ENCODE data around the gene VPS36. TPM values are rescaled to one million over a fixed set of nuclear protein-coding genes. Genes with fewer than 3 reads are reported as not detected.
A peak's percentile ranks its signal among the peaks of the same experiment; 100 is the strongest.

The VPS36 gene
- total and polyA plus RNA-seq, 4 donors = 10.1 to 34.6 (median 26.2) TPM

GRCh38 chr13:52371736-52372247, 78.6 kb downstream of the VPS36 start:
- Histone ChIP-seq H3K27me3 (ENCODE audit: control insufficient read depth in 4 of 4, insufficient read depth in 4 of 4, low read length in 3 of 4) (no peaks in the 10 kb centered on the region), H3K4me1 (ENCODE audit: control insufficient read depth in 4 of 4, insufficient read depth in 4 of 4, low read length in 3 of 4) (peaks cover 6 to 16% (median 10%) of the 10 kb centered on the region in 4 donors), H3K9me3 (ENCODE audit: control insufficient read depth in 4 of 4, low read length in 3 of 4) (no peaks in the 10 kb centered on the region), H3K9ac (ENCODE audit: low read depth in 1 of 2, low read length in 2 of 2) (no peak overlapping the region), H3K4me3 (ENCODE audit: low read depth in 1 of 3, low read length in 3 of 3) (no peak overlapping the region), H3K27ac (ENCODE audit: low read depth in 1 of 2, low read length in 2 of 2) (no peak overlapping the region), H3K36me3 (ENCODE audit: control insufficient read depth in 4 of 4, insufficient read depth in 3 of 4, low read depth in 1 of 4, low read length in 3 of 4) (no peaks in the 10 kb centered on the region)
- 77% methylated on average over 3 of the region's 3 CpGs for WGBS
- no peak for TF ChIP-seq FOXA2 (IDR thresholded peaks at IDR 0.05)
- no peak for TF ChIP-seq REST (IDR thresholded peaks at IDR 0.05)
- no peak for TF ChIP-seq FOXA1 (IDR thresholded peaks at IDR 0.05)
- TF ChIP-seq RXRA (IDR thresholded peaks at IDR 0.05) = no peak
- peak; percentile 36 for TF ChIP-seq NR2F2 (IDR thresholded peaks at IDR 0.05)
- TF ChIP-seq TAF1 (conservative IDR thresholded peaks at IDR 0.05) = no peak
- DNase-seq (ENCODE audit: low spot score) = no peak

GRCh38 chr13:52366291-52366690, 84.1 kb downstream of the VPS36 start:
- Histone ChIP-seq H3K4me3 (ENCODE audit: low read depth in 1 of 3, low read length in 3 of 3) (no peak overlapping the region), H3K9ac (ENCODE audit: low read depth in 1 of 2, low read length in 2 of 2) (no peak overlapping the region), H3K27ac (ENCODE audit: low read depth in 1 of 2, low read length in 2 of 2) (no peak overlapping the region), H3K4me1 (ENCODE audit: control insufficient read depth in 4 of 4, insufficient read depth in 4 of 4, low read length in 3 of 4) (no peaks in the 10 kb centered on the region), H3K27me3 (ENCODE audit: control insufficient read depth in 4 of 4, insufficient read depth in 4 of 4, low read length in 3 of 4) (no peaks in the 10 kb centered on the region), H3K36me3 (ENCODE audit: control insufficient read depth in 4 of 4, insufficient read depth in 3 of 4, low read depth in 1 of 4, low read length in 3 of 4) (no peaks in the 10 kb centered on the region), H3K9me3 (ENCODE audit: control insufficient read depth in 4 of 4, low read length in 3 of 4) (no peaks in the 10 kb centered on the region)
- WGBS = 89% methylated on average over 4 of the region's 4 CpGs
- TF ChIP-seq EGR1 (IDR thresholded peaks at IDR 0.05; ENCODE audit: low read depth in 2 of 2) (no peak), ZBTB33 (IDR thresholded peaks at IDR 0.05) (no peak), YY1 (IDR thresholded peaks at IDR 0.05) (no peak)
- DNase-seq (ENCODE audit: low spot score) = no peak

Small RNA genes lying within 50 kb of the gene (small RNA-seq; reads per million reads assigned to genes)
- not detected for gene RNY4P24

Other genes starting within 250 kb of the VPS36 start
- 1 to 10 TPM; 1.1 to 2.8 TPM for gene THSD1, start 44.5 kb downstream of the VPS36 start, total RNA-seq
- gene THSD1, start 44.5 kb downstream of the VPS36 start, polyA plus RNA-seq = 1 to 10 TPM in 1 of 2 donors, under 1 TPM in 1; 0.74 to 1.7 TPM
- 10 to 100 TPM in 1 of 2 donors, 1 to 10 TPM in 1; 2.7 to 40.9 TPM for gene CKAP2, start 4.8 kb upstream of the VPS36 start, total RNA-seq
- gene CKAP2, start 4.8 kb upstream of the VPS36 start, polyA plus RNA-seq = 1 to 10 TPM; 2.4 to 3.0 TPM
- 1 to 10 TPM; 1.0 to 1.4 TPM for gene HNRNPA1L2, start 191.8 kb upstream of the VPS36 start, total RNA-seq
- 1 to 10 TPM in 1 of 2 donors, under 1 TPM in 1; 0.81 to 2.4 TPM for gene HNRNPA1L2, start 191.8 kb upstream of the VPS36 start, polyA plus RNA-seq
- gene SUGT1, start 202.2 kb upstream of the VPS36 start, total RNA-seq = 10 to 100 TPM; 17.2 to 24.4 TPM
- gene SUGT1, start 202.2 kb upstream of the VPS36 start, polyA plus RNA-seq = 10 to 100 TPM; 15.5 to 24.9 TPM